ENCODE measurements around the gene MTHFD1L.

The MTHFD1L gene

GRCh38 chr6:151058021-151058733 lies 192.7 kb downstream of the MTHFD1L start:
- H3K27ac ChIP-seq: peak overlapping the region; percentile 76
- TF ChIP-seq ZFX (IDR thresholded peaks at IDR 0.05) (no peak), CTCF (conservative IDR thresholded peaks at IDR 0.05) (no peak)

- TF ChIP-seq CTCF (conservative IDR thresholded peaks at IDR 0.05) (no peak), ZFX (IDR thresholded peaks at IDR 0.05) (no peak)
- no peak overlapping the region for H3K27ac ChIP-seq
Observed at GRCh38 chr6:151059612-151060095, 194.2 kb downstream of the MTHFD1L start.

- no peak for TF ChIP-seq ZFX (IDR thresholded peaks at IDR 0.05)
- no peak for TF ChIP-seq CTCF (conservative IDR thresholded peaks at IDR 0.05)
- no peak overlapping the region for H3K27ac ChIP-seq
Observed at GRCh38 chr6:151060096-151060765, 194.7 kb downstream of the MTHFD1L start.

- no peak overlapping the region for H3K27ac ChIP-seq
Observed at GRCh38 chr6:151060766-151061531, 195.4 kb downstream of the MTHFD1L start.

GRCh38 chr6:151063352-151063751 lies 197.8 kb downstream of the MTHFD1L start:
- H3K27ac ChIP-seq: no peak overlapping the region
- TF ChIP-seq ZFX (IDR thresholded peaks at IDR 0.05) (no peak), CTCF (conservative IDR thresholded peaks at IDR 0.05) (no peak)

More at GRCh38 chr6:151060766-151061531, 195.4 kb downstream of the MTHFD1L start:
- no peak for TF ChIP-seq CTCF (conservative IDR thresholded peaks at IDR 0.05)
- no peak for TF ChIP-seq ZFX (IDR thresholded peaks at IDR 0.05)

GRCh38 chr6:151063842-151064647 lies 198.5 kb downstream of the MTHFD1L start:
- TF ChIP-seq ZFX (IDR thresholded peaks at IDR 0.05): no peak
- no peak overlapping the region for H3K27ac ChIP-seq

Measured in C4-2B (cell line).